ENCODE measurements around the gene RNASEH2A. TPM values are rescaled to one million over a fixed set of nuclear protein-coding genes. Genes with fewer than 3 reads are reported as not detected.

Gene RNASEH2A
- total RNA-seq, 1 experiment from 2014 or later, result 79.5 TPM

- Histone ChIP-seq H3K9me3 (ENCODE audit: control insufficient read depth, low read depth, low read length) (no peaks in the 10 kb centered on the region), H2BK20ac (ENCODE audit: low read depth, low read length, poor library complexity, severe bottlenecking) (no peak overlapping the region), H3K27ac (ENCODE audit: insufficient read length, low read depth, low read length) (no peak overlapping the region), H4K20me1 (ENCODE audit: control insufficient read depth, insufficient read depth, insufficient read length) (no peaks in the 10 kb centered on the region), H4K91ac (ENCODE audit: insufficient read length, low read depth, low read length) (no peak overlapping the region), H3T11ph (ENCODE audit: low read length) (no peak overlapping the region), H2BK12ac (ENCODE audit: insufficient read length, low read depth, low read length) (no peak overlapping the region), H3K27me3 (ENCODE audit: insufficient read depth, low read length) (no peaks in the 10 kb centered on the region), H3K4me1 (ENCODE audit: insufficient read depth, low read length) (0 out of 2 replicates have a peak, but pooled peaks cover 2% of the 10 kb centered on the region), H3K23me2 (ENCODE audit: insufficient read length, low read depth, low read length, poor library complexity, severe bottlenecking) (no peaks in the 10 kb centered on the region), H3K23ac (ENCODE audit: insufficient read length, low read depth, low read length) (no peak overlapping the region), H3K18ac (ENCODE audit: insufficient read length, low read depth, low read length) (no peak overlapping the region), H3K56ac (ENCODE audit: insufficient read length, low read depth, low read length) (no peak overlapping the region), H3K79me2 (ENCODE audit: insufficient read depth, low read length) (no peaks in the 10 kb centered on the region), H4K8ac (replicated peaks; ENCODE audit: insufficient read length, low read depth, low read length) (no peak overlapping the region), H3K14ac (ENCODE audit: insufficient read depth, low read length) (no peak overlapping the region), H3K4ac (ENCODE audit: low read depth, low read length) (no peak overlapping the region), H2BK5ac (ENCODE audit: insufficient read length, low read length) (no peak overlapping the region), H3K79me1 (ENCODE audit: insufficient read depth, low read depth, low read length, poor library complexity, severe bottlenecking) (no peaks in the 10 kb centered on the region), H2BK15ac (ENCODE audit: low read depth, low read length) (no peak overlapping the region), H2BK120ac (ENCODE audit: low read depth, low read length, poor library complexity, severe bottlenecking) (no peak overlapping the region), H3K9ac (ENCODE audit: extremely low read depth, insufficient read length, low read length) (no peak overlapping the region), H2AK5ac (ENCODE audit: insufficient read length, low read length) (no peak overlapping the region), H2AFZ (ENCODE audit: low read length) (no peak overlapping the region), H4K5ac (ENCODE audit: insufficient read length, low read depth, low read length) (no peak overlapping the region), H3K4me2 (ENCODE audit: insufficient read depth, insufficient read length, low read length) (no peak overlapping the region)
- Mint-ChIP-seq H3K9me3 (no peaks in the 10 kb centered on the region), H3K4me1 (peaks cover 27 to 30% of the 10 kb centered on the region in 2 experiments), H3K27ac (no peak overlapping the region), H3K4me3 (no peak overlapping the region), H3K36me3 (ENCODE audit: insufficient read depth in 1 of 3, low read depth in 3 of 3) (peaks cover 5 to 13% (median 8%) of the 10 kb centered on the region in 3 experiments; a peak in 6 of 7 replicates), H3K27me3 (ENCODE audit: low read depth) (peaks cover 13% of the 10 kb centered on the region)
- WGBS (ENCODE audit: extremely low coverage, insufficient read length, low lambda C conversion rate), result no CpG with 5 or more reads among the region's 11 CpGs
- no peak for TF ChIP-seq CTCF (conservative IDR thresholded peaks at IDR 0.05)
- no peak for DNase-seq
Observed at GRCh38 chr19:12843328-12843727, 36.9 kb downstream of the RNASEH2A start.
